Measurements from ENCODE around the gene MYO7A.

DNA sequence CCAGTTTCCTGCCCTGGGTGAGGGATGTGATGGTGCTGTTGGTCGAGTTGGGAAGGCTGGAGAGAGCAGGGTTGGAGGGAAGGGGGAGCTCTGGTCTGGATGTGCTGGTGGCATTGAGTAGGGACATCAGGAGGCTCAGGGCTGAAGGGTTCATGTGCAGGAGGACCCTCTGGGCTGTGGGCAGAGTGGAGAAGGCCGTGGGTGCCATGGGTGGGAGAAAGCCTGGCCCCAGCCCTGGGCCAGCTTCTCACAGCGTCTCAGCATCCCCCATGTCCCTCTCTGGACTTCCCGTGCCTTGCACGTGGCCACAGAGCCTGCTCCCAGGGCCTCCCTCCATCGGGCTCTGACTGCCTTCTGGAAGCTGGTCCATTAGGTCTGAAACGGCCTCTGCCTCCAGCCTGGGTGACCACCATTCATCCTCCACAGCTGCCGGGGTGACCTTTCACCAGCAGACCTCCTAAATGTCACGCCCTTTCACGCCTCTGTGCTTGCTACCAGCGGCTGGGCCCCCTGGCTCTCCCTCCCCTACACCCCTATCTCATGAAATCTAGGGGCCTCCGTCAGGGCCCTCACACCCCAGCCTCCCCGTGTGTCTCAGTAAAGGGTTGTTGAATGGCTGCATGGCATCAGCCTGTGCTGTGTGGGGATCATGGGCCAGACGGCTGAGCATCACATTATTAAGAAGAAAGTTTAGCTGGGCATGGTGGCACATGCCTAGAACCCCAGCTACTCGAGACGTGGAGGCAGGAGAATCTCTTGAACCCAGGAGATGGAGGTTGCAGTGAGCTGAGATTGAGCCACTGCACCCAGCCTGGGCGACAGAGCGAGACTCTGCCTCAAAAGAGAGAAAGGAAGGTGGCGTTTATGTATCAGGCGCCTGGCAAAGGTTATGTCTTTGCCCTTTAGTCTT, 25.5 kb downstream of the MYO7A start:
- no peak for TF ChIP-seq EZH2 (IDR thresholded peaks at IDR 0.05; ENCODE audit: low read length)
- TF ChIP-seq, protein P1, sequence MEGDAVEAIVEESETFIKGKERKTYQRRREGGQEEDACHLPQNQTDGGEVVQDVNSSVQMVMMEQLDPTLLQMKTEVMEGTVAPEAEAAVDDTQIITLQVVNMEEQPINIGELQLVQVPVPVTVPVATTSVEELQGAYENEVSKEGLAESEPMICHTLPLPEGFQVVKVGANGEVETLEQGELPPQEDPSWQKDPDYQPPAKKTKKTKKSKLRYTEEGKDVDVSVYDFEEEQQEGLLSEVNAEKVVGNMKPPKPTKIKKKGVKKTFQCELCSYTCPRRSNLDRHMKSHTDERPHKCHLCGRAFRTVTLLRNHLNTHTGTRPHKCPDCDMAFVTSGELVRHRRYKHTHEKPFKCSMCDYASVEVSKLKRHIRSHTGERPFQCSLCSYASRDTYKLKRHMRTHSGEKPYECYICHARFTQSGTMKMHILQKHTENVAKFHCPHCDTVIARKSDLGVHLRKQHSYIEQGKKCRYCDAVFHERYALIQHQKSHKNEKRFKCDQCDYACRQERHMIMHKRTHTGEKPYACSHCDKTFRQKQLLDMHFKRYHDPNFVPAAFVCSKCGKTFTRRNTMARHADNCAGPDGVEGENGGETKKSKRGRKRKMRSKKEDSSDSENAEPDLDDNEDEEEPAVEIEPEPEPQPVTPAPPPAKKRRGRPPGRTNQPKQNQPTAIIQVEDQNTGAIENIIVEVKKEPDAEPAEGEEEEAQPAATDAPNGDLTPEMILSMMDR (optimal IDR thresholded peaks at IDR 0.05 in 1 of 3, IDR thresholded peaks at IDR 0.05 in 1 of 3, conservative IDR thresholded peaks at IDR 0.05 in 1 of 3; ENCODE audit: extremely low read depth in 1 of 3, insufficient read depth in 2 of 3, low read length in 3 of 3) = no peak

Data from keratinocyte (primary cell).